Right lobe of liver (tissue), 4 donors: ENCODE data around the gene PRKCB.

Experiments used
- CTCF ChIP-seq, 4 donors: fragments of 200-600 bp in 3 of 4; fragments of 450-650 bp in 1 of 4; IDR thresholded peaks; one replicate each; pipeline versions ENCODE4 v1.5.1 to v1.8.0; 2016 to 2022; ENCODE audit warnings: antibody characterized with exemption in 4 of 4, mild to moderate bottlenecking in 2 of 4
- POLR2A ChIP-seq: fragments of 450-650 bp; IDR thresholded peaks from one replicate; pipeline ENCODE4 v1.6.1; 2017; ENCODE audit warnings: antibody characterized with exemption, mild to moderate bottlenecking
- donor health status: DM: no; HTN: no; CAD: no.
- donor health status: DM: no; HTN: no; CAD: no.
- donor health status: DM: no; HTN: yes; CAD: no.

DNA sequence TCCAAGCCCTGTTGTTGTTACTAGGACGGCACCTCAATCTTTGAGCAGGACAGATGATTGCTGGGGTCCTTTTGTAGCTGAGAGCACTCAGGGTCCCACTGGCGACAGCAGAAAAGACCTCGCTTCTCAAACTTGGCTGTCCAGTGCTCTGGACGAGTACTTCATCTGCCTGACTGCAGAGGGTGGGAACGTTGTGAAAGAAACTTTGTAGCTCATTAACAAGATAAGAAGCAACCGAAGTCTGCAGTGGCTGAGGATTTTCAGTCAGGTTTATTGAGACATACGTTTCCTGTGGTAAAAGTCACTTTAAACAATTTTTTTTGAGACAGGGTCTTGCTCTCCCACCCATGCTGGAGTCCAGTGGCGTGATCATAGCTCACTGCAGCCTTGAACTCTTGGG lies 191.7 kb downstream of the PRKCB start:
- TF ChIP-seq CTCF (IDR thresholded peaks at IDR 0.05) (no peak), POLR2A (no peak)
